ENCODE results near the gene TTPAL.

The TTPAL gene

DNA sequence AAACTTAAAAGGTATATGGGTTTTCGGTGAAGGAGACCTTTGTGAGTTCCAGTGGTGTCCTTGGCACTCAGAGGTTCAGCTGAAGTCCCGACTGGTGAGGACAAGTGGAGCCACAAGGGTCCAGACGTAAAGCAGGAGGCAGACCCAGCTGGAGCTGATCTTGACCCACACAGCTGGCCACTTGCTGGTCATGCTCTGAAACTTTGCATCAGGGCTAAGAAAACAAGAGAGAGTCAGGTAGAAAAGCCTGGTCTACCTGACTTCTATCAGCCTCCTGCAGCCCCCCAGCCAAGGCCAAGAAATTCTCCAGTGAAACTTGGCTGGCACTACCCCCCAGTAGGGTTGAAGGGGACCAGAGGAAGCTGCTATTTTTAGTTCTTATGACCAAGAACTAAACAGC is 24.5 kb downstream of the TTPAL start:
- DNase-seq, result no peak

DNA sequence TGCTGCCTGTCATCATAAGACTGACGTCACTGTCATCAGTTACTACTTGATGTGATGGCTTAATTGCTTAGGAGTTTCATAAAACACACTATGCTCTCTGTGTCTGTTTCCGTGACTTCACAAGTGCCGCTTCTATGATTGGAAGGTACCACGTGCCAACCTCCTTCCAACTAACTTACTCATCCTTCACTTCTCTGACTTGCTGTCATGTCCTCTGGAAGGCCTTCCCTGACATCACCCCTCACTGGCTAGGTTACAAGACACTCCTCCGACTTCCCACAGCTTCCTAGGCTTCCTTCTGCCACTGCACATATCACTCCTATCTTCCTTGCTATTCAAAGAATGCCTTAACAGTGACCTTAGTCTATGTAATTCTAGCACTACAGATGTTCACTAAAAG is 25.8 kb downstream of the TTPAL start:
- no peak for DNase-seq

DNA sequence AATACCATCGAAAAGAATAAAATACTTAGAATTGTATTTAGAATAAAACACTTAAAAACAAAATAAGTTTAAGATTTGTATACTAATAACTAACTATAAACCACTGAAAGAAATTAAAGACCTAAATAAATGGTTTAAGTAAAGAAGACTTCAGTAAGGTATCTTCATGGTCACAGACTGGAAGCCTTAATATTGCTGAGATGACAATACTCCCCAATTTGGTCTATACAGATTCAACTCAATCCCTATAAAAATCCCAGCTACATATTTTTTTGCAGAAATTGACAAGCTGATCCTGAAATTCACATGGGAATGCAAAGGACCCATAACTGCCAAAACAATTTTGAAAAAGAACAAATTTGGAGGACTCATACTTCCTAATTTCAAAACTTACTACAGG is 27.3 kb downstream of the TTPAL start:
- no peak for DNase-seq

DNA sequence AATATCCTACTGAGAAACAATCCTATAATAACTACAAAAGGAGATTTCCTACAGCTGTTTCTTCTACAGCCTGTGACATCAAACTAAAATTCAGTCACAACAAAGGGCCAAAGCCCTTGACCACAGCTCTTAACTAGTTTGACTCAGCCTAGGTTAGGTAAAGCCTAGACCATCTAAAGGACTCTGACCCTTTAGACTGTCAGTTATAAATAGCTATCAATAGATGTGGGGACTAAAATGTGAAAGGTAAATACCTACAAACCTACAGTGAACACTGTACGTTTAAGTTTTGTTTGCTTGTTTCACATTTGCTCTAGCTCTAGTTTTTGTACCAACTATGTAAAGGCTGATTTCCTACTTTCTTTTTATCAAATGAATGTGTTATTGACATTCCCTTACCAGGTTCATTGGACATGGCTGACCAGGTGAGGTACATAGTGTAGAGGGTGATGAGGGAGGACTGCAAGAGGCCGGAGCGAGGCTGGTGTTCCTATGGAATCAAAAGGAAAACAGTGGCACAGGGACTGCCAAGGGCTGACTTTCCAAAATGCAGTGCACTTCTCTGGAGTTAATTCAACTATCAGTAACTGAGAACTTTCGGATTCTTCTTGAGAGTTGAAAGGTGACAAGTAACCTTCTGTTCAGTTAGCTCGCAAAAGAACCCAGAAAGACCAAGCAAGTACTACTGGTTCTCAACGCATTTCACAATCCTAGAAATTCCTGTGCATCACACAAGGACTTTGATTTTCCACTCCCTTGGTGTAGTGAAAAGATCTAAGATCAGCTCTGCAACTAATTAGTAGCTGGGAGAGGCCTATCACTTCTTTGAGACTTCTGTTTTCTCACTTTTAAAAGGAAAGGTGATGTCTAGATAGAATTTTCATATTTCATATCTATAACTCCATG is 29.0 kb downstream of the TTPAL start:
- no peak for DNase-seq

DNA sequence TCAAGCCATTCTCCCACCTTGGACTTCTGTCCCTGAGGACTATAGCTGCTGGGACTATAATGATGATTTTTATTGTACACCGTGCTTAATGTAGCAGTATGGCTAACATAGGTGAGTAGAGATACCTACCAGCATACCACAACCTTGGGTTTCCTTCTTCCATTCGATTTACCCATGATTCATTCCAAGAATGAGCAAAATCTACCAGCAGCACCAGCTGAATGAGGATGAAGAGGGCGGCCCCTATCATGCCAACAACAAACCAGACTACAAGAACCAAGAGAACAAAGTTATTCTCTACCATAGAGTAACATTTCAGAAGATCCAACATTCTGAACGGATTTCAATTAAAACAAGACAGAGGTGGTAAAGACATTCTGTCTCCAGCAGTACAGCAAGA is 34.1 kb downstream of the TTPAL start:
- DNase-seq, result no peak

DNA sequence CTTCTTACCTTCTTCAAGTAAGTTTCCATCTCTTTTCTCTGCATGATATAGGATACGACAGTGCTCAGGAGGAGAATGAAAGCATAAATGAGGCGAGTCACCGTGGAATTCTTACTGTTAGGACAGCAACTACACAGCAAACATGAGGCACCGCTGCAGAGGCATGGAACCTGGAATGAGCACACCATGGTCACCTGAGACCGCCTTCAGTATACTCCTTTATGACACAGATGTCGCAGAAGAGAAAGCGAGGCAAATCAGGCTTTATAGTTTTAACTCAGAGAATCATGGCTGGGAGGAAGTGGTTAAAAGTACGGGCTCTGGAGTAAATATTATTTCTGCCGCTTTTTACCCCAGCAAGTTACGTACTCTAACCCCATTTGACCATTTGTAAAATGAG is 38.2 kb downstream of the TTPAL start:
- no peak for DNase-seq

DNA sequence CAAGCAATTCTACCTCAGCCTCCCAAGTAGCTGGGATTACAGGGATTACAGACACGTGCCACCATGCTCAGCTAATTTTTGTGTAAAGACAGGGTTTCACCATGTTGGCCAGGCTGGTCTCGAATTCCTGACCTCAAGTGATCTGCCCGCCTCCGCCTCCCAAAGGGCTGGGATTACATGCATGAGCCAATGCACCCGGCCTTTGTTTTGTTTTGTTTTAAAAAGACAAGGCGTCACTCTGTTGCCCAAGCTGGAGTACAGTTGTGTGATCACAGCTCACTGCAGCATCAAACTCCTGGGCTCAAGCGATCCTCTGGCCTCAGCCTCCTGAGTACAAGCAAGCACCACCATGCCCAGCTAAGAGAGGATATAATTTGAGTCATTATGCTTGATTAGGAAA is 40.8 kb downstream of the TTPAL start:
- no peak for DNase-seq

DNA sequence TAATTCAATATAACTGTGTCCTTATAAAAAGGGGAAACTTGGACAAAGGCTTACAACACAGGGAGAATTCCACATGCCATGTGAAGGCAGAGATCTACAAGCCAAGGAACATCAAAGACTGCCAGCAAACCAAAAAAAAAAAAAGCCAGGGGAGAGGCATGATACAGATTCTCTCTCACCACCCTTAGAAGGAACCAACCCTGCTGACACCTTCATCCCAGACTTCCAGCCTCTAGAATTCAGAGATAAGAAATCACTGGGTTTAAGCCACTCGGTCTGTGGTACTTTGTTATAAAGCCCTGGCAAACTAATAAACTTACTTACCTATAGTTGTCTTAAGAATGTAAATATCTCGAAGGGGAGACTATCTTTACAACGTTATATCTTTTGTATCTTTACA is 41.8 kb downstream of the TTPAL start:
- DNase-seq, result no peak

DNA sequence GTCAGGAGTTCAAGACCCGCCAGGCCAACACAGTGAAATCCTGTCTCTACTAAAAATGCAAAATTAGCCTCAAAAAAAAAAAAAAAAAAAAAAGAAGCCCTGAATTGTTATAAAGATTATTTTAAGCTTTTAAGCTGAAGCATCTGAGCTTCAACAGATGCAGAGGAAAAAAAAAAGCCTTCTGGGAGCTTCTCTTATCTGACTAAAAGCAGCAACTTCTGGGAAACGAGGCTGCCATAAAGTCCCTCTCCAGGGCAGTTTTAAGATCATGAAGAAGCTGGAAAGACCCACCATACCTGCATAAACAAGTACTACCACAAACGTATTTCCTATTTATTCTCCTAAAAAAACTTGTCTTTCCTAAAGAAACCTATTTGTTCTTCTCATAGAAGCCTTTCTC is 42.6 kb downstream of the TTPAL start:
- no peak for DNase-seq

DNA sequence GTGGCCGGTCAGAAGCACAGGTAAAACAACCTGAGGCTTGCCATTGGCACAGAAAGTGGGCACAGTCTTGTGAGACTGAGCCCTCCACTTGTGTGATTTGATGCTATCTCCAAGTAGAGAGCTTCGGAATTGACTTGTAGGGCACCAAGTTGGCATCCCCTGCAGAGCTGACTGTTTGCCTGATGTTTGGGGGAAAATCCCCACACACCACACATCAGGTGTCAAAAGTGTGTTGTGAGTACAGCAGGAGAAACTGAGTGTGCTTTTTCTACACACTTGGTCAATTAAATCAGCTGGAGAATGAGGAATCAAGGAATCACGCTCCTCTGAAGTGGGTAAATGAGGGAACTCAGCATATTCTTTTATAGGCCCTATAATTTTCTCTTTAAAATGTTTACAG is 45.2 kb downstream of the TTPAL start:
- no peak for DNase-seq

DNA sequence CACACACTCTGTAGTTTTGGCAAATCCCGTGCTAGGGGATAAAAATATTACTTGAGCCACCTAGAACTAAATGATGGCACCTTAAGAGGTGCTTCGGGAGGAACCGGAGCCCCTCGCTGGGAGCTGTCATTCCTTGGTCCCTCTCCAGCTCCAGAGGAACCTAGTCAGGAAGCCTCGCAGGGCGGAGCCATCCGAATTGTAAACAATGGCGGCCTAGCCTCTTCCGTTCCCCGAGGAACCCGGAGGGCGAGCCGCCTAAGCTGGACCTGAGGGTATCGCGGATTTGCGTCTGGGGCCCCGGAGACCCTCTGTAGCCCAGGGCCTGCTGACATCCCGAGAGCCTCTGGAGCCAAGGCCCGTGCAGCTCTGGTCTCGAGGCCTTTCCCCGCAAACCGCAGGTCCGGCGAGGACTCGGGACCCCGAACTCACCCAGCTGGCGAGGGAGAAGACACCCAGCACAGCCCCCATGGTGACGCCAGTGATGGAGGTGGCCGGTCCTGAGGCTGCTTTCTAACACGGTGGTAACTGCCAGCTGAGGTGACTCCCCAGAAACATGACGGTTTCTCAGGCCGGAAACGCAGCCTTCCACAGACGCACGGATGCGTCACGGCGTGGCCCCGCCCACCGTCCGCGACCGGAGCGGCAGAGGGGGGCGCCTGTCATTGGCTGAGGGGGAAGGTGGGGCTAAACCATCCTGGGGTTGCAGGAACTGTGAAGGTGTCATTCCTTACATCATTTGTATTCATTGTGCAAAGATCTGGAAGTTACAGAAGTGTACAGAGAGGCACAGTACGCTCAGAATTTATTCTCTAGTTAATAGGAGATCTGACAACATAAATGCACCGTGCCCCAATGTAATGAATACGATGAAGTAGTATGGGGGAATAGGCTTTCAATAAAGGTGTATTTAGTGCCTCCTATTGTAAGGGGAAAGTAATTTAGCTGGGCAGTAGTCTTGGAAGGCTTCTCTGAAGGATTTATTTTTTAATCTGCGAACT is 46.1 kb downstream of the TTPAL start, which contains the start of gene SERINC3:
TSS of gene SERINC3 (minus strand) at position 587 of the 998 bp plus-strand sequence. CDS start at position 468, 119 bp downstream.
- DNase-seq, result peak; percentile 89 to 90

DNA sequence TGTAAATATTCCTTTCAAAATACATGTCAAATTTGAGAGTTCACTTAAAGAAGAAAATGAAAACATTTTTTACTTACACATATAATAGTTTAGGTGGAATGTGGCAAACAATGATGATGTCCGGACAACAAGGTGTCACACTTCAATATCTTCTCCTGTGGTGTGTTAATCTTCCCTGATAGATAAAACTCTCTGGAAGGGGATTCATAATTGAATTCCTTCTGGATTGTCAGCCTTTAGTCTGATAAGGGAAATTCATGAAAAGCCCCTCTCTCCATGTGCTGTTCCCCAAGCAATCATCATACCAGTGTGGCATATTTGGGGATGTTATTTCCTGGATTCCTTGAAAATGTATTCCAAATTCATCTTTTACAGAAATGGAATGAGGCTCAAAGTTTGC is 47.2 kb downstream of the TTPAL start:
- no peak for DNase-seq

DNA sequence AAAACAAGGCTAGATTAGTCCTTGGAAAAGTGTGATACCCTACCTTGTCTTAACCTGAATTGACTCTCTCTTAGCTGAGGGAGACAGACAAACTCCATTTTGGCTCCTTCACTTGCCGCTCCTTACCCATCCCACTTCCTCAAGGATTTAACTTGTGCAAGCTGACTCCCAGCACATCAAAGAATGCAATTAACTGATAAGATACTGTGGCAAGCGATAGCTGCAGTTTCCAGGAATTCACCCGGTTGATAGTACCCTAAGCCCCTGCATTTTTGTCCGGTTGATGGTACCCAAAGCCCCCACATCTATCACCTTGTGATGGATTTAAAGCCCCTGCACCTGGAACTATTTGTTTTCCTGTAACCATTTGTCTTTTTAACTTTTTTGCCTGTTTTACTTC is 48.1 kb downstream of the TTPAL start:
- no peak for DNase-seq

DNA sequence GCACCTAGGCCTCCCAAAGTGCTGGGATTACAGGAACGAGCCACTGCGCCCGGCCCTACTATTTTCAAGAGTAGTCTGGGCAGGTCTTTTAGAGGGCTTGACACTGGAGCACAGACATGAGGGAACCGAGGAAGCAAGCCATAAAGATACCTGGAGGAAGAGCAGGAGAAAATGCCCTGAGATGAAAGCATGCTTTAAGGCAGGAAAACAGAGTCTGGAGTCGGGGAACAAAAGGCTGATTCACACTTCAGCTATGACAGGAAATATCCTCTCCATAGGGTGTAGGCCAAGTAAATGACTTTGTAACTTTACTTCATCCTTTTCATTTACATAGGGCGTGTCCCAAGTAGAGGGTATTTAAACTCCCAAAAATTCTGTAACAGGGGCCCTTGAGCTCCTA is 50.5 kb downstream of the TTPAL start:
- no peak for DNase-seq

DNA sequence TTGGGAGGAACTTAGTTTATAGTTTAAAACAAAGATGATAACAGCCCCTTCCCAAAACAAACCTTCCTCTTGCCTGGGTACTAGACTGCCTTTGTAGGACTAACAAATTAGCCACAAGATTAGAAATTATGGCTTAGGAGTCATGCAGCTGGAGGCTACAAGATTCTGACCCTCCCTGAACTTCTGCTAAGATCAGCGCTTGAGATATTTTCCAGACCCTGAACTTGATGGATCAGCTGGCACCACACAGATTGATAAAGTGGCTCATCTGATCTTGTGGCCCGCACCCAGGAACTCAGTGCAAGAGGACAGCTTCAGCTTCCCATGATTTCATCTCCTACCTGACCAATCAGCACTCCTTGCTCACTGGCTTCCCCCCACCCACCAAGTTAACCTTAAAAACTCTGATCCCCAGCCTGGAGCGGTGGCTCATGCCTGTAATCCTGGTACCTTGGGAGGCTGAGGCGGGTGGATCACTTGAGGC is 52.1 kb downstream of the TTPAL start:
- no peak for DNase-seq

DNA sequence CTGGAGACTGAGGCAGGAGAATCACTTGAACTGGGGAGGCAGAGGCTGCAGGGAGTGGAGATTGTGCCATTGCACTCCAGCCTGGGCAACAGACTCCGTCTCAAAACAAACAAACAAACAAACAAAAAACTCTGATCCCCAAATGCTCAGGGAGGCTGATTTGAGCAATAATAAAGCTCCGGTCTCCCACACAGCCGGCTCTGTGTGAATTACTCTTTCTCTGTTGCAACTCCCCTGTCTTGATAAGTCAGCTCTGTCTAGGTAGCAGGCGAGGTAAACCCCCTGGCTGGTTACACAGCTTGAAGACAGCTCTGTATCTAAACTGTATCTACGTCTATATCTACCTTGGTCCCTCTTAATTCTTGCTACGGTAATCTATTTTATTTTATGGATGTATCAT is 52.6 kb downstream of the TTPAL start:
- DNase-seq, result no peak

DNA sequence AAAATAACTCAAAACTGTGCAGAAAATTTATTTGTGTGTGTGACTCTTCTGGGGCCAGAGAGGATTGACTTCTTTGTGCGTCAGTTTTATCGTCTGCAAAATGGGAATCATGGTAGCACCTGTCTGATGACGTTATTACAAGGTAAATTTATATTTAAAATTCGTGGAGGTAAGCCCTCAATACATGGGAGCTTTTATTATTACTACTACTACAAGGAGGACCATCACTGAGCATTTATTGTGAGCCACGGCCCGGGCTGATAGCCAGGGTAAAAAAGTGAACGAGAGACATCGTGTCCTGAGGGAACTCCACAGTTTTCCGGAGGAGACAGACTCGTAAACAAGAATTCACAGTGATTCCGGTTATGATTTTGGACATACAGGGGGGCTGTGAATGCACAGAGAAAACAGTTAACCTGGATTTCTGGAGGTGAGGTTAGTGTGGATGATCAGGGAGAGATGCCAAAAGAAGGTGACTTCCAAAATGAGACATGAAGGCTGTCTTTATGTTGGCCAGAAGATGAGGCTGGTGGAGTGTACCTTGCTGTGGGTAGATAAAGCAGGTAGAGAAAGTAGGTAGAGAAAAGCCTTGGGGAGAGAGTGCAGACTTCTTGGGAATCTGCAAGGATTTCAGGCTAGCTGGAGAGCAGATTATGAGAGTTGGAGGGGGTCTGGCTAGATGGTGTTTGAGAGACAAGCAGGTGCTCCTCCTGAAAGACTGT is 56.7 kb downstream of the TTPAL start:
- no peak for DNase-seq

DNA sequence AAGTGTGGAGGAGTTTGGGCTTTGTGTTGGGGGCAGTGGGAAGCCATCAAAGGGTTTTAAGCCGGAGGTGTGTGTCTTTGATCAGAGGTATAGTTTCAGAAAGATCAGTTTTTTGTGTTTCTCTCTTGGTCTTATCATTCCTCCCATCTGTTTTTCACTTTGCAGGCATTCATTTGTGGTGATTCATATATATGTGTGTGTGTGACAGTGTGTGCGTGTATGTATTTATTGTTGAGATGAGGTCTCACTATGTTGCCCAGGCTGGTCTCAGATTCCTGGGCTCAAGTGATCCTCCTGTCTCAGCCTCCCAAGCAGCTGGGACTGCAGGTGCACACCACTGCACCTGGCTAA is 57.3 kb downstream of the TTPAL start:
- DNase-seq, result no peak

DNA sequence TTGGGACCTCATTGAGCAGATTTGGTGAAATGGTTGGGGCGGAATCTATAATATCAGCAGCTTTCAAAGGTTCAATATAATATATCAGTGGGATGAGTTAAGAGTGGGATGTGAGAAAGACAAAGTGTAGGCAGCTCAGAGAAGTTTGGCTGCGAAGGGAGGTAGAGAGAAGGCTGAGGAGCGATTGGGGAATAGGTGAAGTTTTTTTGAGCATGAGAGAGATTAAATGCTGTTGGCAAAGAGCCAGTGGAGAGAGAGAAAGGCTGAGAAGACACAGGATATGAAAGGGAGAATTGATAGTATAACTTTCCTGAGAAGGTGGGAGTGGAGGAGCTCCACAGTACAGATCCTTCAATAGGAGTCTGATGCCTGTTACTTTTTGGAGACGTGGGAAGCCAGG is 58.3 kb downstream of the TTPAL start:
- no peak for DNase-seq

DNA sequence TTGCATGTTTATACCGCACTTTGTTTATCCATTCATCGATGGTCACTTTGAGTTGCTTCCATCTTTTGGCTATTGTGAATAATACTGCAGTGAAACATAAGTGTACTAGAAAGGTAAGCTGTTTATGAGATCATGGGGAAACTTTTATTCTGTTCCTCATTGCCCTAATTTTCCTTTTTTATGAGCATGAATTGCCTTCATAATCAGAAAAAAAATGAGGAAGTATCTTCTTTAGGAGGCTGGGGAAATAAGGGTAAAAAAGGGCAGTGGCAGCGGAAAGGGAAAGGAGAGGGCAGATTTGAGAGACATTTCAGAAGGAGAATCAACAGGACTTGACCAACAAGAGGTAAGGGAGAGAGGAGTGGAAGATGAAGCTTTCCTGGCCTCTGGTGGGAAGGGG is 60.5 kb downstream of the TTPAL start:
- DNase-seq, result peak in 1 of 2 experiments; percentile 18

DNA sequence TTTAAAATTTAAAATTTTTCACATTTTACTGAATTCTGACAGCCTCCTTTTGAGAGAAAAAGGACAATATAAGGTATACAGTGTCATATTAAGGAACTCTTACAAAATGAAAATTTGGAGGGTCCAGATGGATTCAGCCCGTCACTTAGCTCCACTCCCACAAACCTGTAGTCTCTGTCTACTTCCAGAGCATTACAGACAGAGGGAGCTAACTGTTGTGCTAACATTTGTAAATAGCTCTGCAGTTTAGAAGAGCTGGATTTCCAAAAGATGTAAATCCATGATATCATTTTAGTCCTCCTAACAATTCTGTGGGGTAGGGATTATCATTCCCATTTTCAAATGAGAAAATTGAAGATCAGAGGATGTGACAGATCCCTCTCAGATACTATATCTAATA is 62.3 kb downstream of the TTPAL start:
- DNase-seq, result no peak

DNA sequence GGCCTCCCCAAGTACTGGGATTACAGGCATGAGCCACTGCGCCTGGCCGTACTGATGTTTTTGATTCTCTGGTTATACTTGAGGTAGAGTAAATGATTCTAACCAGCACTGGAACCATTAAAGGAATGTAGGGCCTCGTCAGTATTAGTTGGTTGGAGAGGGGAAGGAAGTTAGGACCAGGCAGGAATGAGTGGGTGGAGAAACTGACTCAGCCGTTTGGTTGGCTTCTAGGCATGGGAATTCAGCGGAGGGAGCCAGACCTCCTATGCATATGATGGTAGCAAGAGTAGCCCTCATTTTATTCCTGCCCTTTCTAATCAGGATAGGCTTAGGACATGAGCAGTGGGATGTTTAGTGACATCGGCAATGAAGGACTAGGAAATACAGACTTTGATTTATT is 65.2 kb downstream of the TTPAL start:
- DNase-seq, result no peak

DNA sequence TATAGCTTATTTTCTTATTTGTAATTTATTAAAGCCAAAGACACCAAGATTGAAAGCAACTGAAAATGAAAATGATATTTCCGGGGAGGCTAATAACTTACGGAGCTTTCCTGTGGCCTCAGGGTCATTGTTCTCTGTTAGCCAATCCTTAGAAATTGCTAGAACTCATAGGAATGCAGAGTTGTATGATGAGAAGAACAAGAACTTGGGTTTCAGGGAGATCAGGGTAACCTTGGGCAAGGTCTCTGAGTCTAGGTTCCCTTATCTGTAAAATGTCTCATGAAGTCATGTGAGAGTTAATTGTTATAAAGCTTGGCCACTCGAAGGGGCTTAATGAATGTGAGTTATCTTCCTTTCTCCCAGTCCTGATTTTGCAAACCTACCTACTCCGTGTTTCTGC is 66.3 kb downstream of the TTPAL start:
- DNase-seq, result no peak

Data from Kasumi-1 (cell line).